Measurements from ENCODE around the gene ATRN.

Gene ATRN

DNA sequence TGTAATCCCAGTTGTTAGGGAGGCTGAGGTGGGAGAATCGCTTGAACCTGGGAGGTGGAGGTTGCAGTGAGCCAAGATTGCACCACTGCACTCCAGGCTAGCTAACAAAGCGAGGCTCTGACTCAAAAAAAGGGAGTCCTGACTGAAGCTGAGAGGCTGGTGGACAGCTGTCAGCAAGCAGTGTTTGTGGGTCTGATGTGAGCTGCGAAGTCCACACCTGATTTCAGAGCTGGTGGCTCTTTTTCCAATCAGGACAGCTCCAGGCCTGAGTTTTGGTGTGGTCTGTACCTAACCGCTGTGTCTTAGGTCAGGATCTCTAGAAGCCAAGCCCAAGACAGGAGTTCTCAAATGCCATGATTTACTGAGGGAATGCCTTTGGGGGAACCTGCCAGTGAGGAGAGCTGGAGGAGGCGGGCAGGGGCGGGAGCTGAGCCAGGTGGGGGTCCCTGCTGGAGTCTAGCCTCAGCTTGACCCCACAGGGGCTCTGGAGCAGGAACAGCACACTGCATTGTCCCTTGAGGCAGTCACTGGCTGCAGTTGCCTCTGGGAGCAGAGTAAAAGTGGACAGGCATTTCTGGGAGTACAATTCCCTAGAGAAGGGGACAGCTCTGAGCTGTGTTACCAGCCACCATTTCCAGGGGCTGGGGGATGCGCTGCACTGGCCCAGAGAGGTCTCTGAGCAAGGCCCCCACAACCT is 187.3 kb downstream of the ATRN start:
- no peak for DNase-seq (ENCODE audit: low read depth in 2 of 2)

DNA sequence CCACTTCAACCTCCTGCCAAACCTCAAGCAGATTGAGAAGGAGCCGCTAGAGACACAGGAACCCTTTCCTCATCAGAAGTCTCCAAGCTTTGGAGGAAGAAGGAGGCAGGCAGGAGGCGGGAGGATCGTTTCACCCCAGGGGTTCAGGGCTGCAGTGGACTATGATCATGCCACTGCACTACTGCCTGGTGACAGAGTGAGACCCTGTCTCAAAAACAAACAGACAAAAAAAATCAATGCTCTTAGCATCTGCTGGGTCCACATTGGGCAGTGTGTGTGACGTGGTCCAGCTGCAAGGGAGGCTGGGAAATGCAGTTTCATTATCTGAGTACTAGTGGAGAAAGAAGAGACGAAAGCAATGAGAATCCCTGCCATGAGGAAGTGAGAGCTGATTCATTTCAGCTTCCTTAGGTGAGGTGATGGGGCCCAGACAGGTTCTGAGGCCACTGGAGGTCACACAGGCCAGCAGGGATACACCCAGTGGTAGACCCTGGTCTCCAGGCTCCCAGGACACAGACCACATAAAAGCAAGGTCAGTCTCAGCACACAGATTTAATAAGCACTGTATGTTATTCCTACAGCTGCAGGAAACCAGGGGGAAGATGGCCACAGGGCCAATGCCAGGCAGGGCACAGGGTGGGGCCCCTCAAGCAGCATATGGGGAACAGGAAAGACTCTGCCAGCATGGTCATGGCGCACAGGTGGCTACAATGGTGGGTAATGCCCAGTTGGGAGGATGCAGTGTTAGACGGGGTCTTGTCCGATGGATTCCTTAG is 188.1 kb downstream of the ATRN start:
- DNase-seq (ENCODE audit: low read depth in 2 of 2) = no peak

DNA sequence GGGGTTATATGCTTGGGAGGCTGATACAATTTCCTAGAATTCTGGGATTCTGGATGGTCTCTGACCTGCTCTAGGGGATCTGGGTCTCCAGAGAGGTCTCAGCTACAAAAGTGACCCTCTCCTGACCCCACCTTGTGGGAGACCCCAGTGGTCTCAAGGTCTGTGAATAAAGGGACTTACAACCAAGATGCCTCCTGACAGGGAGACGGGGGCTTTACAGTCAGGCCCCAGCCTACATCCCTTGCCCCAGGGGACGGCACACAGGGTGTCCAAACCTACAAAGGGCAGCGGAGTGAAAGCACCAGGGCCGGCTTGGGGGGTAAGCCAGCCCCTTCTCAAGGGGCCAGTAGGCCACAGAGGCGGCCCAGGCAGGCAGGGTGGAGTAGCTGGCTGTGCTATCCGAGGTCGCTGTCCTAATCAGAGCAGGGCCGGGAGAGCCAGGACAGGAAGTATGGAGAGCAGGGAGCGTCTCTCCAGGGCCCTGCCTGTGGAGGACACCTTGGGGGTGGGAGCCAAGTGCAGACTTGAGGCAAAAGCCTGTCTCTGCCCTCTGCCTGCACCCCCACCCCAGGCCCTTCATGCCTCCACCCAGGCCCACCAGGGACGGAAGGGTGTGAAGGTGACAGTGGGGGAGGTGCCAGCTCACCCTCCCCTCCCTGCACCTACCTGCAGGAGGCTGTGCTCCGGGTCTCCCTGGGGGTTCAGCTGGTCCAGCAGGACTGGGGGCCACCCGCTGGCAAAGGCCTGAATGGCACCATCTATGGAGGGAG is 188.9 kb downstream of the ATRN start:
- DNase-seq (ENCODE audit: low read depth in 2 of 2) = no peak

GRCh38 chr20:3660262-3661059 is 189.6 kb downstream of the ATRN start:
- DNase-seq (ENCODE audit: low read depth in 2 of 2) = no peak

- DNase-seq (ENCODE audit: low read depth in 2 of 2) = no peak
Measured at GRCh38 chr20:3661060-3661813, 190.4 kb downstream of the ATRN start.

GRCh38 chr20:3661814-3662665 is 191.2 kb downstream of the ATRN start:
- no peak for DNase-seq (ENCODE audit: low read depth in 2 of 2)

DNA sequence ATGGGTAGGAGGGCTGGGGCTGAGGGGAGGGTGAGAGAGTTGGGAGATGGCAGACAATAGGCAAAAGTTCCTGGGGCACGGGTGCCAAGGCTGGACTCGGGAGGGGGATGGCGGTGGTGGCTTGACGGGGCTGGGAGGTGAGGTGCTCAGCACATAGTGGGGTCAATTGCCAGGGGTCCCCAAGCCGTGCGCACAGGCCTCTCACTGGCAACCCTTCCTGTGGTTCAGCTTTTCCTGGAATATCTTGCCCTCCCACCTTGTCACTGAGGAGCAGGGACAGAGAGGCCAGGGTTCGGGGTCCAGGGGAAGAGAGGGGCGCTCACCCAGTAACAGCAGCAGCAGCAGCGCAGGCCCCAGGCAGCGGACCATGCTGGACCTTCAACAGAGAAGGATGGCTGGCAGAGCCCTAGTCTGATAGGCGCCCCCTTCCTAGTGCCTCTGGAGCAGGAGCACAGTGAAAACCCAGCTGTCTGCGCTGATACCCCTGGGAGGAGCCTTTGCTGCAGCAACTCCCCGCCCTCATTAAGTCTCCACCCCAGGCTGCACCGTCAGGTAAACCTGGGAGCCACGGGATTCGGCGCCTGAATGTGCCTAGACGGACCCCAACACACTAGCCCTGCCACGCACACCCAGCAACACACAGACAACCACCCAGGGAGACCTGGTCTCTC is 192.3 kb downstream of the ATRN start, which contains the start of gene GFRA4:
GFRA4 (minus strand) TSS at position 369 of the 671 bp plus-strand sequence; CDS start at position 369, 0 bp downstream.
- DNase-seq (ENCODE audit: low read depth in 2 of 2) = no peak

GRCh38 chr20:3663858-3664257 is 193.0 kb downstream of the ATRN start:
- no peak for DNase-seq (ENCODE audit: low read depth in 2 of 2)

GRCh38 chr20:3667434-3668037 is 196.7 kb downstream of the ATRN start:
- no peak for DNase-seq (ENCODE audit: low read depth in 2 of 2)

DNA sequence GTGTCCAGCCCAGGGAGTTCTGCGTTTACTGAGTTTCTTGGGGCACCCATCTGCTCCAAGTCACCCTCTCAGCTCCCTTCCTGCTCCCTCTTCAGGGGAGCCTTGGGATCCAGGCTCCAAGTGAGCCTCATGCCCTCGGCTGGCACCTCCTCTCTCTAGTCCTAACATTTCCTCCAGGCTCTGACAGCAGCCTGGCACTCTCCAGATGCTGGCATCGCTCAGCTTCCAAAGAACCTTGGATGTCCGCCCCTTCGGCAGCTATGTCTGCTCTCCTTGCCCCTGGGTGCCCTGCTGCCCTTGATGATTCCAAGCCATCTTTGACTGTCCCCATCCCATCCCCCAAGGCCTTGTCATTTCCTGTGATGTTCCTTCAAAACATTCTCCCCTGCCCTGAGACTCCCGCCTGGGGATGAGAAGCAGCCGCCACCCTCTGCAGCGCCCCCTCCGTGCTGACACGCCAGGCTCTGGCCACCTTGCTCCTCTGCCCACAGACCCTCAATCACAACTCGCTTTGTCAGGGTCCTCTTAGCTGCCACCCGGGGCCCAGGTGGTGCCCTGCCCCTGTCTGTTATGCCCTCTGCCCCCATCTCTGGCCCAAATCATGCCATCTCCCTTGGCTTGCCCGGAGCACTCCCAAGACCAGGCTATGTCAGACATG is 199.0 kb downstream of the ATRN start:
- DNase-seq (ENCODE audit: low read depth in 2 of 2) = no peak

- no peak for DNase-seq (ENCODE audit: low read depth in 2 of 2)
Measured at GRCh38 chr20:3670511-3670910, 199.7 kb downstream of the ATRN start.

GRCh38 chr20:3670945-3671344 is 200.1 kb downstream of the ATRN start:
- no peak for DNase-seq (ENCODE audit: low read depth in 2 of 2)

- DNase-seq (ENCODE audit: low read depth in 2 of 2) = no peak
Measured at GRCh38 chr20:3671986-3672546, 201.2 kb downstream of the ATRN start.

DNA sequence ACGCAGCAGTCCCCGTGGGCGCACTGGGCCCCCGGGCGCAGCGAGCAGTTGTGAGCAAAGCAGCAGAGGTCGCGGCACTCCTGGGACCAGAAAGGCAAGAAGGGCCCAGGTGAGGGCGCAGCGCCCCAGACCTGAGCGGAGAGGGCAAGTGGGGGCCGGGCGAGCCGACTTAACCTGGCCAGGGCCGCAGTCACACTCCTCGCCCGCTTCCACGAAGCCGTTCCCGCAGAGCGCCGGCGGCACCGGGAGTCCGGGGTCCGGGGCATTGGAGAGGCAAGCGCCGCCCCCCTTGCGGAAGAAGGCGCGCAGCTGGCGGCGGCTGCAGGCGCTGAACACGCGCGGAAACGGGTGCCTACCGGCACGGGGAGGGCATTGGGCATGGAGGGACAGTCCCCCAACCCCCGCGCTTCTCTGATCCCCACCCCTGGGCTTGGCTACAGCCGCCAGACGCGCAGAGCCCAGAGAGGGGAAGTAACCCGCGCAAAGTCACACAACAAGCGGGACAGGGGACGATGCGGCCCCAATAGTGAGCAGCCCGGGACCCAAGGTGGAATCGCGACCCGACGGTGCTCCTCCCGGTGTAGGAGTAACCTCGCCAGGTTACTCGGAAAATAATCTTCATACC is 201.8 kb downstream of the ATRN start:
- DNase-seq (ENCODE audit: low read depth in 2 of 2) = no peak

DNA sequence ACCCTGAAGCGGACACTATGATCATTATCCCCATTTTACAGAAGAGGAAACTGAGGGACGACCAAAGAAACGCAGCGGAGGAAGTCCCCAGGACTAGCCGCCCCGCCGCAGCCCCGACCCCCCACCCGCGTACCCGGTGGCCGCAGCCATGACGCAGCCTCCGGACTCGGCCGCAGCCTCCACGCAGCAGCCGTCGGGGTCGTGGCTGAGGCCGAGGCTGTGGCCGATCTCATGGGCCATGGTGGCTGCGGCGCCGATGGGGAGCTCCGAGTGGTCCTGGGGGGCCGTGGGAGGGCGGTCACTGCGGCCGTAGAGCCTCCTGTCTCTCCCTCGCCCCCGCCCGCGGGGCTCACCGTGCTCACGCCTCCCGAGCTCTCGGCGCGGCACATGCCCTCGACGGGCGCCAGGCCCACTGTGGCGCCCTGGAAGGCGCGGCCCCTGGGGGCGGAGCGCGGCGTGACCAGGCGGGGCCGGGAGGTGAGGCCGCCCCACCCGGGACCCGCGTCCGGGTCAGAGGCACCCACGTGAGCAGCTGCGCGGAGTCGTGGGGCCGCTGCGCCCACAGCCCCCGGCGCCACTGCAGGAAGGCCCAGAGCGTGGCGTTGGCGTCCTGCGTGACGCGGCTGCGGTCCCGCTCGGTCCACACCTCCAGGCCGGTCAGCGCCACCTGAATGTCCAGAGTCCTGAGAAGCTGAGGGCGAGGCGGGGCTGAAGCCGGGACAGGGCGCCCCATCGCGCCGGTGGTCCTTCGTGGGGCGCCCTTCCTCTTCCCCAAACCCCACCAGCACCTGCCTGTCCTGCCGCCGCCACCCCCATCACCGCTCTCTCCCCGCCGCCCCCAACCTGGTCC is 202.6 kb downstream of the ATRN start:
- no peak for DNase-seq (ENCODE audit: low read depth in 2 of 2)

DNA sequence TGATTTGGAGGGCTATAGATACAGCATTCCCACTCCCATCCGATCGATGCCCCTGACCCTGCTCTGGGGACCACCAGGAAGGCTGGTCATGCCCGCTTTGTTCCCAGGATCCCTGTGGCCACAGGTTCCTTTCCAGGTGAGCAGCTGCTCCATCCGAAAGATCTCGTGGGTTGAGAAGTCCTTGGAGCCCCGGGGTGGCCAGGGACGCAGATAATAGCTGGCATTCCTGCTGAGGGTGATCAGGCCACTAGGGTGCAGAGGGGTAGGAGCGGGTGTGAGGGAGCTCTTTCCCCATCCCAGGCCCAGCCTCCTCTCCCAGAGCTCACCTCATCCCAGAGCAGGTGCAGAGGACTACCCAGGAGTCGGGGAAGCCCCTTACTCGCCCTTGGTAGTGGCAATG is 203.6 kb downstream of the ATRN start:
- no peak for DNase-seq (ENCODE audit: low read depth in 2 of 2)
